ENCODE measurements around the gene PYM1. TPM values are rescaled to one million over a fixed set of nuclear protein-coding genes. Genes with fewer than 3 reads are reported as not detected.

PYM1 gene
- polyA plus RNA-seq, 1 of the 3 experiments (the other 2 are of a cell fraction) = 36.3 TPM

DNA sequence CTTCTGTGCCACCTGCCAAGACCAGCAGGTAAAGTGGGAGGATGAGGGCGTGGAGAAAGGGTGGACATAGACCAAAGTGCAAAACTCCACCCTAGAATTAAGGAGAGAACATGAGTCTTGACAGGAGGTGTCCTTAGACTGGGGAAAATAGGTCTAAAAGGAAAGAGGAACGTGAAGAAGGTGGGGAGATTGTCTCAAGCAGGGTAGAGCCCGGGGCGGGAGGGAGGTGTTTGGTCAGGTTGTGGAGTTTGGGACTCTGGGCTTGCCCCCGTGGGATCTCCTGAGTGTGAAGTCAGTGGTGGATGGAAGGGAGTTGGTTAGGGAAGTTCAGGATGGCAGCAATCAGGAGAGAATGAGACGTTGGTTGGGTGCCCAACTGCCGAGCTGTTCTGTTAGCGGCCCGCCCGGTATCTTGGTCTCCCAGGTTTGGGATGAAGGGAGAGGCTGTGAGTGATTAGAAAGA, 3.7 kb upstream of the PYM1 start (continued):
- TF ChIP-seq YY1 (IDR thresholded peaks at IDR 0.05; ENCODE audit: low read depth) = no peak

DNA sequence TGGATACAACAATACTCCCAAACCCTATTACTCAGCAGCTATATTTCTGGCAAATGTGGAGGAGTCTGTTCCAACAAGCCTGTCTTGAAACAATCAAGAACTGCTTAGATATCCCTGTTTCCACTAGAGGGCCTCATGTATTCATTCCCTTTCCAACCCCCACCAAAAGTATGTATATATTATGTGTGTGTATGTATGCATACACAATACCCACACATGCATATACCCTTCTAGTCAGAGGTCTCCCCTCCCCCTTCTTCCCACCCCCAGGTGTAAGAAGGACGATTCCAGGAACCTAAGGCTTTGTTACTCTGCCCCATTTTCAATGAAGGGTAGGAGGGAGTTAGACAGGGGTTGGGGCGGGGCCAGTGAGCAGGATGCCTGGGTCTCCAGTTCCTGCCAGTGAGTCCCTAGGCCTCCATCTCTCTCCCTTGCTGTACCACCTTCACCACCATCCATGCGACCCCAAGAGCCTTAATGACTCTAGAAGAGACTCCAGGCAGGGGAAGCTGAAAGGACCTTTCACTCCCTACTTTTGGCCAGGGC, 3.1 kb upstream of the PYM1 start, which contains the start of gene DGKA:
TSS of gene DGKA (plus strand) at position 392 of the 546 bp plus-strand sequence. CDS start 5,342 bp downstream, outside the sequence.
- no peaks in the 10 kb centered on the region for H3K36me3 ChIP-seq (replicated peaks in 1 of 2; ENCODE audit: control insufficient read depth in 1 of 2, insufficient read depth in 2 of 2, low read length in 1 of 2)
- peak within 1 kb of the TSS; percentile 64 to 72 for H3K4me3 ChIP-seq (ENCODE audit: low read depth in 2 of 2, low read length in 1 of 2)
- H2AFZ ChIP-seq (ENCODE audit: low read depth) = peak within 1 kb of the TSS; percentile 73
- H3K9ac ChIP-seq = peak within 1 kb of the TSS; percentile 69
- H3K9me2 ChIP-seq = no peaks in the 10 kb centered on the region
- DNase-seq = peak; percentile 74
- H3K79me2 ChIP-seq (ENCODE audit: insufficient read depth) = peaks cover 57% of the 10 kb centered on the region
- H4K20me1 ChIP-seq (ENCODE audit: insufficient read depth) = no peaks in the 10 kb centered on the region
- WGBS (ENCODE audit: low lambda C conversion rate) = 39% methylated on average over 3 of the region's 3 CpGs
- no peaks in the 10 kb centered on the region for H3K9me3 ChIP-seq
- peaks cover 31% of the 10 kb centered on the region for H3F3A ChIP-seq (replicated peaks; ENCODE audit: insufficient read depth)
- ChIA-PET CTCF (interaction anchor here (0.6 to 6.4 kb wide), 23 partner anchors 8 to 1895 kb away, joined by 3 to 51 read pairs (median 3); partner anchors contain the start of genes DNAJC14, MMP19 and SARNP), POLR2A (interaction anchor here (1.1 to 2.2 kb wide), 4 partner anchors 43 to 193 kb away, joined by 3 to 8 read pairs (median 4); partner anchors contain the start of genes ORMDL2, RAB5B and SARNP)
- H3K4me2 ChIP-seq = peak within 1 kb of the TSS; percentile 90
- H3K27ac ChIP-seq (ENCODE audit: low read depth in 2 of 2, low read length in 1 of 2) = peak within 1 kb of the TSS; percentile 79 to 80
- no peaks in the 10 kb centered on the region for H3K27me3 ChIP-seq (ENCODE audit: insufficient read depth)
- peaks cover 21 to 33% of the 10 kb centered on the region in 2 experiments; a peak in 3 of 4 replicates for H3K4me1 ChIP-seq (ENCODE audit: control insufficient read depth in 1 of 2, insufficient read depth in 2 of 2, low read depth in 1 of 2, low read length in 1 of 2)
- TF ChIP-seq NFIC (IDR thresholded peaks at IDR 0.05; ENCODE audit: borderline replicate concordance) (no peak), CHD2 (IDR thresholded peaks at IDR 0.05; ENCODE audit: low read length, partially characterized antibody) (peak; percentile 39), MEF2A (IDR thresholded peaks at IDR 0.05; ENCODE audit: borderline replicate concordance, low read depth) (no peak), YY1 (IDR thresholded peaks at IDR 0.05; ENCODE audit: low read depth) (no peak), TCF12 (IDR thresholded peaks at IDR 0.05) (peak; percentile 42), NRF1 (IDR thresholded peaks at IDR 0.05; ENCODE audit: low read depth, low read length) (no peak), ELF1 (IDR thresholded peaks at IDR 0.05) (no peak), TAF1 (IDR thresholded peaks at IDR 0.05; ENCODE audit: borderline replicate concordance, low read depth, low read length) (no peak), MXI1 (IDR thresholded peaks at IDR 0.05; ENCODE audit: low read depth, low read length) (no peak), TEAD4 (IDR thresholded peaks at IDR 0.05; ENCODE audit: borderline replicate concordance, insufficient read depth) (no peak), SIN3A (IDR thresholded peaks at IDR 0.05; ENCODE audit: borderline replicate concordance, low read depth, low read length) (no peak), SMC3 (IDR thresholded peaks at IDR 0.05; ENCODE audit: low read depth, low read length) (peak; percentile 28; the same call in 1 of the 2 replicates), FOSL2 (IDR thresholded peaks at IDR 0.05; ENCODE audit: borderline replicate concordance, low read depth) (no peak), FOXM1 (IDR thresholded peaks at IDR 0.05; ENCODE audit: low read depth) (no peak), EP300 (IDR thresholded peaks at IDR 0.05; ENCODE audit: borderline replicate concordance in 1 of 2, low read depth in 1 of 2, low read length in 1 of 2) (no peak)
- TF ChIP-seq, protein P1, sequence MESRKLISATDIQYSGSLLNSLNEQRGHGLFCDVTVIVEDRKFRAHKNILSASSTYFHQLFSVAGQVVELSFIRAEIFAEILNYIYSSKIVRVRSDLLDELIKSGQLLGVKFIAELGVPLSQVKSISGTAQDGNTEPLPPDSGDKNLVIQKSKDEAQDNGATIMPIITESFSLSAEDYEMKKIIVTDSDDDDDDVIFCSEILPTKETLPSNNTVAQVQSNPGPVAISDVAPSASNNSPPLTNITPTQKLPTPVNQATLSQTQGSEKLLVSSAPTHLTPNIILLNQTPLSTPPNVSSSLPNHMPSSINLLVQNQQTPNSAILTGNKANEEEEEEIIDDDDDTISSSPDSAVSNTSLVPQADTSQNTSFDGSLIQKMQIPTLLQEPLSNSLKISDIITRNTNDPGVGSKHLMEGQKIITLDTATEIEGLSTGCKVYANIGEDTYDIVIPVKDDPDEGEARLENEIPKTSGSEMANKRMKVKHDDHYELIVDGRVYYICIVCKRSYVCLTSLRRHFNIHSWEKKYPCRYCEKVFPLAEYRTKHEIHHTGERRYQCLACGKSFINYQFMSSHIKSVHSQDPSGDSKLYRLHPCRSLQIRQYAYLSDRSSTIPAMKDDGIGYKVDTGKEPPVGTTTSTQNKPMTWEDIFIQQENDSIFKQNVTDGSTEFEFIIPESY (IDR thresholded peaks at IDR 0.05; ENCODE audit: borderline replicate concordance, low read depth) = no peak
- TF ChIP-seq, protein P2, sequence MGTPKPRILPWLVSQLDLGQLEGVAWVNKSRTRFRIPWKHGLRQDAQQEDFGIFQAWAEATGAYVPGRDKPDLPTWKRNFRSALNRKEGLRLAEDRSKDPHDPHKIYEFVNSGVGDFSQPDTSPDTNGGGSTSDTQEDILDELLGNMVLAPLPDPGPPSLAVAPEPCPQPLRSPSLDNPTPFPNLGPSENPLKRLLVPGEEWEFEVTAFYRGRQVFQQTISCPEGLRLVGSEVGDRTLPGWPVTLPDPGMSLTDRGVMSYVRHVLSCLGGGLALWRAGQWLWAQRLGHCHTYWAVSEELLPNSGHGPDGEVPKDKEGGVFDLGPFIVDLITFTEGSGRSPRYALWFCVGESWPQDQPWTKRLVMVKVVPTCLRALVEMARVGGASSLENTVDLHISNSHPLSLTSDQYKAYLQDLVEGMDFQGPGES (IDR thresholded peaks at IDR 0.05; ENCODE audit: low read depth, low read length) = no peak
- TF ChIP-seq, protein P3, sequence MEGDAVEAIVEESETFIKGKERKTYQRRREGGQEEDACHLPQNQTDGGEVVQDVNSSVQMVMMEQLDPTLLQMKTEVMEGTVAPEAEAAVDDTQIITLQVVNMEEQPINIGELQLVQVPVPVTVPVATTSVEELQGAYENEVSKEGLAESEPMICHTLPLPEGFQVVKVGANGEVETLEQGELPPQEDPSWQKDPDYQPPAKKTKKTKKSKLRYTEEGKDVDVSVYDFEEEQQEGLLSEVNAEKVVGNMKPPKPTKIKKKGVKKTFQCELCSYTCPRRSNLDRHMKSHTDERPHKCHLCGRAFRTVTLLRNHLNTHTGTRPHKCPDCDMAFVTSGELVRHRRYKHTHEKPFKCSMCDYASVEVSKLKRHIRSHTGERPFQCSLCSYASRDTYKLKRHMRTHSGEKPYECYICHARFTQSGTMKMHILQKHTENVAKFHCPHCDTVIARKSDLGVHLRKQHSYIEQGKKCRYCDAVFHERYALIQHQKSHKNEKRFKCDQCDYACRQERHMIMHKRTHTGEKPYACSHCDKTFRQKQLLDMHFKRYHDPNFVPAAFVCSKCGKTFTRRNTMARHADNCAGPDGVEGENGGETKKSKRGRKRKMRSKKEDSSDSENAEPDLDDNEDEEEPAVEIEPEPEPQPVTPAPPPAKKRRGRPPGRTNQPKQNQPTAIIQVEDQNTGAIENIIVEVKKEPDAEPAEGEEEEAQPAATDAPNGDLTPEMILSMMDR (IDR thresholded peaks at IDR 0.05) = peak; percentile 76
- TF ChIP-seq, protein P4, sequence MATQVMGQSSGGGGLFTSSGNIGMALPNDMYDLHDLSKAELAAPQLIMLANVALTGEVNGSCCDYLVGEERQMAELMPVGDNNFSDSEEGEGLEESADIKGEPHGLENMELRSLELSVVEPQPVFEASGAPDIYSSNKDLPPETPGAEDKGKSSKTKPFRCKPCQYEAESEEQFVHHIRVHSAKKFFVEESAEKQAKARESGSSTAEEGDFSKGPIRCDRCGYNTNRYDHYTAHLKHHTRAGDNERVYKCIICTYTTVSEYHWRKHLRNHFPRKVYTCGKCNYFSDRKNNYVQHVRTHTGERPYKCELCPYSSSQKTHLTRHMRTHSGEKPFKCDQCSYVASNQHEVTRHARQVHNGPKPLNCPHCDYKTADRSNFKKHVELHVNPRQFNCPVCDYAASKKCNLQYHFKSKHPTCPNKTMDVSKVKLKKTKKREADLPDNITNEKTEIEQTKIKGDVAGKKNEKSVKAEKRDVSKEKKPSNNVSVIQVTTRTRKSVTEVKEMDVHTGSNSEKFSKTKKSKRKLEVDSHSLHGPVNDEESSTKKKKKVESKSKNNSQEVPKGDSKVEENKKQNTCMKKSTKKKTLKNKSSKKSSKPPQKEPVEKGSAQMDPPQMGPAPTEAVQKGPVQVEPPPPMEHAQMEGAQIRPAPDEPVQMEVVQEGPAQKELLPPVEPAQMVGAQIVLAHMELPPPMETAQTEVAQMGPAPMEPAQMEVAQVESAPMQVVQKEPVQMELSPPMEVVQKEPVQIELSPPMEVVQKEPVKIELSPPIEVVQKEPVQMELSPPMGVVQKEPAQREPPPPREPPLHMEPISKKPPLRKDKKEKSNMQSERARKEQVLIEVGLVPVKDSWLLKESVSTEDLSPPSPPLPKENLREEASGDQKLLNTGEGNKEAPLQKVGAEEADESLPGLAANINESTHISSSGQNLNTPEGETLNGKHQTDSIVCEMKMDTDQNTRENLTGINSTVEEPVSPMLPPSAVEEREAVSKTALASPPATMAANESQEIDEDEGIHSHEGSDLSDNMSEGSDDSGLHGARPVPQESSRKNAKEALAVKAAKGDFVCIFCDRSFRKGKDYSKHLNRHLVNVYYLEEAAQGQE (IDR thresholded peaks at IDR 0.05; ENCODE audit: low read depth, low read length) = no peak
- TF ChIP-seq, protein P5, sequence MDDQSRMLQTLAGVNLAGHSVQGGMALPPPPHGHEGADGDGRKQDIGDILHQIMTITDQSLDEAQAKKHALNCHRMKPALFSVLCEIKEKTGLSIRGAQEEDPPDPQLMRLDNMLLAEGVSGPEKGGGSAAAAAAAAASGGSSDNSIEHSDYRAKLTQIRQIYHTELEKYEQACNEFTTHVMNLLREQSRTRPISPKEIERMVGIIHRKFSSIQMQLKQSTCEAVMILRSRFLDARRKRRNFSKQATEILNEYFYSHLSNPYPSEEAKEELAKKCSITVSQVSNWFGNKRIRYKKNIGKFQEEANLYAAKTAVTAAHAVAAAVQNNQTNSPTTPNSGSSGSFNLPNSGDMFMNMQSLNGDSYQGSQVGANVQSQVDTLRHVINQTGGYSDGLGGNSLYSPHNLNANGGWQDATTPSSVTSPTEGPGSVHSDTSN (IDR thresholded peaks at IDR 0.05) = peak; percentile 25; the same call in 1 of the 2 replicates
